SU-DHL-6 (cell line): Measurements from ENCODE around the gene FRRS1L.

Experiments used
- EZH2phosphoT487 ChIP-seq: fragments of 200-600 bp; sonication (generic), shearing (Covaris generic); conservative IDR thresholded peaks from 2 replicates; pipeline ENCODE4 v1.6.1; 2018; ENCODE audit warnings: mild to moderate bottlenecking, antibody characterized with exemption, low read length, moderate library complexity, mixed read lengths
- TF ChIP-seq, protein P1 (sequence below): fragments of 200-600 bp; sonication (generic); IDR thresholded peaks from one replicate; pipeline ENCODE4 v1.5.1; 2017; ENCODE audit warnings: antibody characterized with exemption, mild to moderate bottlenecking, low read length, moderate library complexity; ENCODE audit not compliant: insufficient read depth, poor library complexity, severe bottlenecking

GRCh38 chr9:109172935-109173334, 5.9 kb upstream of the FRRS1L start:
- TF ChIP-seq, protein P1, sequence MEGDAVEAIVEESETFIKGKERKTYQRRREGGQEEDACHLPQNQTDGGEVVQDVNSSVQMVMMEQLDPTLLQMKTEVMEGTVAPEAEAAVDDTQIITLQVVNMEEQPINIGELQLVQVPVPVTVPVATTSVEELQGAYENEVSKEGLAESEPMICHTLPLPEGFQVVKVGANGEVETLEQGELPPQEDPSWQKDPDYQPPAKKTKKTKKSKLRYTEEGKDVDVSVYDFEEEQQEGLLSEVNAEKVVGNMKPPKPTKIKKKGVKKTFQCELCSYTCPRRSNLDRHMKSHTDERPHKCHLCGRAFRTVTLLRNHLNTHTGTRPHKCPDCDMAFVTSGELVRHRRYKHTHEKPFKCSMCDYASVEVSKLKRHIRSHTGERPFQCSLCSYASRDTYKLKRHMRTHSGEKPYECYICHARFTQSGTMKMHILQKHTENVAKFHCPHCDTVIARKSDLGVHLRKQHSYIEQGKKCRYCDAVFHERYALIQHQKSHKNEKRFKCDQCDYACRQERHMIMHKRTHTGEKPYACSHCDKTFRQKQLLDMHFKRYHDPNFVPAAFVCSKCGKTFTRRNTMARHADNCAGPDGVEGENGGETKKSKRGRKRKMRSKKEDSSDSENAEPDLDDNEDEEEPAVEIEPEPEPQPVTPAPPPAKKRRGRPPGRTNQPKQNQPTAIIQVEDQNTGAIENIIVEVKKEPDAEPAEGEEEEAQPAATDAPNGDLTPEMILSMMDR: no peak
- no peak for TF ChIP-seq EZH2phosphoT487
